ENCODE measurements around the gene SLC30A9. TPM values are rescaled to one million over a fixed set of nuclear protein-coding genes. Genes with fewer than 3 reads are reported as not detected.

Gene SLC30A9
- total and polyA plus RNA-seq, 7 donors, result 10.9 to 38.8 (median 32.6) TPM

- Histone ChIP-seq H3K27ac (no peak overlapping the region), H3K27me3 (ENCODE audit: insufficient read depth in 3 of 3, low read length in 2 of 3) (no peaks in the 10 kb centered on the region), H3K4me3 (no peak overlapping the region), H3K9me3 (no peaks in the 10 kb centered on the region), H3K4me1 (no peaks in the 10 kb centered on the region), H3K36me3 (ENCODE audit: insufficient read depth in 1 of 2, low read depth in 1 of 2) (peaks cover 0 to 34% of the 10 kb centered on the region in 2 donors)
- intact Hi-C loops (cut with DNase I), result no loop called here
- no peak for TF ChIP-seq CTCF (IDR thresholded peaks at IDR 0.05)
- ATAC-seq (no peak), DNase-seq (no peak)
Observed at GRCh38 chr4:42078184-42078801, 88.0 kb downstream of the SLC30A9 start.

- H3K4me1 ChIP-seq, result no peaks in the 10 kb centered on the region
- H3K9me3 ChIP-seq, result no peaks in the 10 kb centered on the region
- intact Hi-C loops (cut with DNase I), result no loop called here
- no peak overlapping the region for H3K27ac ChIP-seq
- peaks cover 0 to 34% of the 10 kb centered on the region in 2 donors for H3K36me3 ChIP-seq (ENCODE audit: insufficient read depth in 1 of 2, low read depth in 1 of 2)
- H3K27me3 ChIP-seq (ENCODE audit: insufficient read depth in 3 of 3, low read length in 2 of 3), result no peaks in the 10 kb centered on the region
- DNase-seq (no peak), ATAC-seq (no peak)
- no peak for TF ChIP-seq CTCF (IDR thresholded peaks at IDR 0.05)
- 72 to 93% (median 80%) methylated on average over 3 of the region's 3 CpGs for WGBS, 3 donors
- no peak overlapping the region for H3K4me3 ChIP-seq
Observed at GRCh38 chr4:42080306-42080705, 90.0 kb downstream of the SLC30A9 start.

- H3K27ac ChIP-seq, result no peak overlapping the region
- TF ChIP-seq CTCF (IDR thresholded peaks at IDR 0.05), result no peak
- no peak for ATAC-seq
- intact Hi-C loops (cut with DNase I), result no loop called here
- WGBS, 3 donors, result 93 to 100% (median 93%) methylated on average over 1 of the region's 1 CpG
- no peaks in the 10 kb centered on the region for H3K27me3 ChIP-seq (ENCODE audit: insufficient read depth in 3 of 3, low read length in 2 of 3)
- no peaks in the 10 kb centered on the region for H3K9me3 ChIP-seq
- DNase-seq, result no peak
- H3K36me3 ChIP-seq (ENCODE audit: insufficient read depth in 1 of 2, low read depth in 1 of 2), result peaks cover 0 to 52% of the 10 kb centered on the region in 2 donors
- no peaks in the 10 kb centered on the region for H3K4me1 ChIP-seq
- H3K4me3 ChIP-seq, result no peak overlapping the region
Observed at GRCh38 chr4:42083816-42084215, 93.5 kb downstream of the SLC30A9 start.

GRCh38 chr4:42088386-42088785 is 98.1 kb downstream of the SLC30A9 start:
- 93 to 96% (median 95%) methylated on average over 6 of the region's 6 CpGs for WGBS, 3 donors
- Histone ChIP-seq H3K36me3 (ENCODE audit: insufficient read depth in 1 of 2, low read depth in 1 of 2) (peaks cover 0 to 27% of the 10 kb centered on the region in 2 donors), H3K4me3 (no peak overlapping the region)

More at GRCh38 chr4:42088386-42088785, 98.1 kb downstream of the SLC30A9 start:
- intact Hi-C loops (cut with DNase I), result no loop called here
- Histone ChIP-seq H3K4me1 (no peaks in the 10 kb centered on the region), H3K9me3 (no peaks in the 10 kb centered on the region), H3K27me3 (ENCODE audit: insufficient read depth in 3 of 3, low read length in 2 of 3) (no peaks in the 10 kb centered on the region), H3K27ac (no peak overlapping the region)
- TF ChIP-seq CTCF (IDR thresholded peaks at IDR 0.05), result no peak
- ATAC-seq, result no peak
- no peak for DNase-seq
